Colon (tissue), 2 donors: ENCODE results near the gene ASAP2.
"Not testable (repeated sequence)": the region's sequence is repeated elsewhere in the genome, so short reads cannot be mapped to it uniquely, and the experiment has no call there.

Source experiments
- FAIRE-seq: peaks from 2 replicates; lab custom pipeline; 2012; peaks lifted over from hg19 to GRCh38; lab: Jason Lieb, UNC
- donor health status: control.
- donor health status: control.

The ASAP2 gene

DNA sequence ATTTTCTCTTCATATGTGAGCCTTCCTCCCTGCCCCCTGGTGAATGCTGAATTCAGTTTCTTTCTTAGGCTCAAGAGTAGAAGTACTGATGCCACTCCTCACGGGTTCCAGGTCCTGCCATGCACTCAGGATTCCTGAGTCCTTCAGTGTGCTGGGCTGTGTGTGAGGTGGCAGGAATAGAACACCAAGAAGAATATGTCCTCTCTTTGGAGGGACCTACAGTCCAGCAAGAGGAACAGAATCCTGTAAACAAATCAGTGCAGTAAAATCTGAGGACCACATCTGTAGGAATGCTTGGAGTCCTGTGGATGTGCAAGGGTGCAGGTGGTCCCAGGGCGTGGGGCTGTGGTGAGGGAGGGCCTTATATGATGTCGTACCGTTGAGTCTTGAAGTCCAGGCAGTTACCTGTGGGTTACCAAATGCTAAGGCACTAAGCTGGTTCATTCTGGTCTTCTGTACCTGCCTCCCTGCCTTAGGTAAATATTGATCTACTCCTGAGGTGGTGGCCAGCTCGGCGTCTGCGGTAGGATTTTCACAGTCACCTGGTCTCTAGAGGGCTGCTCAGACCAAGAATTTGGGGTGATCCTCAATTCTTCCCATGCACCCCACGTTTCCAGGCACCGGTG lies 5.5 kb downstream of the ASAP2 start:
- FAIRE-seq = no peak

DNA sequence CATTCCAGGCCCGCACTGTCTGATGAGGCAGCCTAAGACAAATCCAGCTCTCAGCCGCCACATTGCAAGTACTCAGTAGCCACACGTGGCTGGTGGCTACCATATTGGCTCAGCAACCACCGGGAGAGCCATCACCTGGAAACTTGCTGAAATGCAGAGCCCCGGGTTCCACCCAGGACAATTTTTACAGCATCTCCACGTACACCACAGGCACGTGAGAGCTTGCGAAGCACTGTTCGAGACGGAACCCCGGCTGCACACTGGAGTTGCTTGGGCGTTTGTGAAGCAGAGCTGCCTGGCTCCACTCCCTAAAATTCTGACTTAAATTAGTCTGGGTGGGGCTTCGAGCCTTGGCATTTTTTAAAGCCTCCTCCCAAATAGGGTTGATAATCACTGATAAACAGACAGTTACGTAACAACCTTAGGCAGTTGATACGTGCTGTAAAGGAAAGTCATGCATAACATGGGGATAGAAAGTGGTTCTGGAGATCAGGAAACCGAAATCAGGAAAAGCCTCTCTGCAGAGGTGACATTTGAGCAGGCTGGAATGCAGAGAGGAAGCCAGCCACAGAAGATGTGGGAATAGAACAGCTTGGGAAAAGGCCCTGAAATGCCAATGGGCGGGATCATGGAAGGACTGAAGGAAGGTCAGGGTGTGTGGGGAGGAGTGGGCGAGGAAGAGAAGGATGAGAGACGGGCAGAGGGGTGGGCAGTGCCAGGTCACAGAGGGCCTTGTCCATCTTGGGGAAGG lies 6.2 kb downstream of the ASAP2 start:
- FAIRE-seq = no peak

- FAIRE-seq = no peak
These were observed 7.0 kb downstream of the ASAP2 start for GRCh38 chr2:9213477-9214051.

DNA sequence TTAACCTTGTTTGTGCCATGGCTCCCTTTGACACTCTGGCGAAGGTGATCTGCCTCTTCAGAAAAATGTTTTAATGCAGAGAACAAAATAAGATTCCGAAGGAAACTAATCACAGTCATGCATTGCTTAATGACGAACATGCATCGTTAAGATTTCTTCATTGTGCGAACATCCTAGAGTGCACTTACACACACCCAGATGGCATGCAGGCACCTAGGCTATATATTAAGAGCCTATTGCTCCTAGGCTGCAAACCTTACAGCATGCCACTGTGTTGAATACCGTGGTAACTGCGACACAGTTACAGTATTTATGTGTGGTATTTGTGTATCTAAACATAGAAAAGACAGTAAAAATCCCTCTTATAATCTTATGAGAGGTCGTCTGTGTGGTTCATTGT lies 8.3 kb downstream of the ASAP2 start:
- FAIRE-seq = no peak

GRCh38 chr2:9215680-9216079 lies 9.1 kb downstream of the ASAP2 start:
- no peak for FAIRE-seq

- FAIRE-seq = not testable (repeated sequence)
These were observed 9.5 kb downstream of the ASAP2 start for GRCh38 chr2:9216143-9216542.

DNA sequence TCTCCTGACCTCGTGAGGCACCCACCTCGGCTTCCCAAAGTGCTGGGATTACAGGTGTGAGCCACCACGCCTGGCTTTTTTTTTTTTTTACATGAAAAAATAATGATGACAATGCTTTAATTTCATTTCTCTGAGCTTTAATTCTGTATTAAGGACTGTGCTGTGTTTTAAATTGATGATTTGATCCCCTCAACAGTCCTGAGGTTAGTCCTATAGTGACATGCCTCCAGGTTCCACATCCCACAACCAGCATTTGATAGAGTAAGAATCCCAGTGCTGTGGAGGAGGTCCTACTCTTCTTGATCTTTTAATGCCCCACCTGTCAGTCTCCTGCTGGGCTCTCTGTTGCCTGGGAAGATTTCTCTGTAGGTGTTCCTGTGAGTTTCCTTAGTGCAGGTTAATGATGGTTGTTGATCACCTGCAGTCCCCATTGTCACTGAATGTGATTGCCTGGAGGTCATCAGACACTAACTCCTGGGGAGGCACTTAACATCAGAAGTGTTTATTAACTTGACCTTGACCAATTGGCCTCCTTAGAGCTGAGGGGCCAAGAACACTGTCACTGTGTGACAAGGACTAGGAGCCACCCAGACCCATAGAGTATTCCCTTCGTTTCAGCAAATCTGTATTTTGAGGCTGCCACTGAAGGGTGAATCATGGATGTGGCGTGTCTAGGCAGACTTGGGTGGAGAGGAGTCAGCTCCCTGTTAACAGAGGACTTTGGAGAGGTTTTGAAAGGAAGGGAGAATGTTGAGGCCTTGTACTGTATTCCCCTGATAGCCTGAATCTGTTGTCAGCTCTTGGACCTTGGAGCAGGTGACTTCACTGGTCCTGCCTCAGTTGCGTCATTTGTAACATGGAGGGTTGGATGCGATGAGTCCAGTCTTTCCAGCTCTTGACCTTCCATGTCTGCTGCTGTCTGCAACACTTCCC lies 11.5 kb downstream of the ASAP2 start:
- FAIRE-seq = no peak

- no peak for FAIRE-seq
These were observed 12.4 kb downstream of the ASAP2 start for GRCh38 chr2:9219027-9219445.

DNA sequence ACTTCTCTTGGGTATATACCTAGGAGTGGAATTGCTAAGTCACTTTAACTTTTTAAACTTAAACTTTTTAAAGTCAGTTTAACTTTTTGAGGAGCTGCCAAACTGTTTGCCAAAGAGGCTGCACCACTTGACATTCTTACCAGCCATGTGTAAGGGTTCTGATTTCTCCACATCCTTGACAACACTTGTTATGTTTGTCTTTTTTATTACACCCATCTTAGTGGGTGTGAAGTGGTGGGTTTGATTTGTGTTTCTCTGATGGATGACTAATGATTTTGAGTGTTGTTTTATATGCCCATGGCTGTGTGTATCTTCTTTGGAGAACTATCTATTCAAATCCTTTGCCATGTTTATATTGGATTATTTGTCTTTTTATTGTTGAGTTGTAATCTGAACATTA lies 13.6 kb downstream of the ASAP2 start:
- FAIRE-seq = no peak

GRCh38 chr2:9221223-9221622 lies 14.6 kb downstream of the ASAP2 start:
- no peak for FAIRE-seq

DNA sequence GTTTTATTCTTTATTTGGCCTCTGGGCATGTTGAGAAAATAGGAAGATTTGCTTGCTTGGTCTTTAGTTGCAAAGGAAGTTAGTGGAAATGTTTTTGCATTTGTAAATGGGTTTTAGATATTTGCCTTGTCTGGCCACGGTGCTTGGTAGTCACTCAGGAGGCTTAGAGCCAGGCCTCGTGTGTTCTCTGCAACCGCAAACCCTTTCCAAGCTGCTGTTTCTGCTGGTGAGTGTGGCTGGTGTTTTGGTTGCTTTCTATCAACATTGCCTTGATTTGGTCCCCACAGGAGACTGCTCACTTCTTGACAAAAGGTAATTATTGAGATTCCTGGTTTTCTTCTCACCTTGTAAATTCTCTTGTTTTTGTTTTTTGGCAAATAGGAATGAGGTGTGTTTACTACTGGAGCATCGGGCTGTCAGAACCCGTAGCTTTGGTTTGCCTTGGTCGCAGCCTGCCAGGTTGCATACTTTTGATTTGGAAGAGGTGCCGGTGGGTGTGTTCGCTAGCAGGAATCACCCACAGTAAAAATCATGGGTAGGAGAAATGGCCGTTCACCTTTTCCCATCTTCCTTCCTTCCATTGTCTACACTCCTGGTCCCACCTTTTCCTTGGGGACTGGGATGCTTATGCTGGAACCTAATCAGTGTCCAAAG lies 15.8 kb downstream of the ASAP2 start:
- no peak for FAIRE-seq

- no peak for FAIRE-seq
These were observed 16.3 kb downstream of the ASAP2 start for GRCh38 chr2:9222893-9223287.

- FAIRE-seq = no peak
These were observed 19.2 kb downstream of the ASAP2 start for GRCh38 chr2:9225806-9226205.

GRCh38 chr2:9226458-9227380 lies 20.1 kb downstream of the ASAP2 start:
- FAIRE-seq = no peak

DNA sequence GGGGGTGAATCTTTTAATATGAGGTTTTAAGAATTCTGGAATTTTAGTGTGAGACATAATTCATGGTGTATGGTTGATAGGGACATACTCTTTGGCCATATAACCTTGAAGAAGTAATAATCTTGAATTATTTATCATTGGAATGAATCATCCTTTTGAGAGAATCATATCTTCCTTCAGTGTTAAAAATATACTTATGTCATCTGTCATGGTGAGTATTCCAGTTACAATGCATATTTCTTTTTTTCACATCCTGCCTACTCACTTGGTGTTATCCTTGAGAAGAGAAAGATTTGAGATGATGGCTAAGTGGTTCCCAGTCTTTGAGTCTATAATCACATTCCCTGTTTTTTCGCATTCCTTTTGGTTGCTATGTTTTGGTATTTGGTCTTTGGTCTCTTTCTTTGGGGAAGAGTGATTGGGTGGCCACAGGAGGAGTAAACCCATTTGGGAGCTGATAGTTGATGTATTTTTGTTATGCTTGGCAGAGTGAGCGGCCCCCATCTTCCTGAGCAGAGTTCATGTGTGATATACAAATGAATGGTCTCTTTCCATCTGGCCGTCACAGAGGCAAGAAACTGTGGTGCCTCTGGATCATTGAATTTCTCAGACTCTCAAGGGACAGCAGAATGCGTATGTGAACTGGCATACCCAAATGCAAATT lies 21.6 kb downstream of the ASAP2 start:
- FAIRE-seq = no peak

- no peak for FAIRE-seq
These were observed 22.3 kb downstream of the ASAP2 start for GRCh38 chr2:9228781-9229469.

- FAIRE-seq = no peak
These were observed 22.8 kb downstream of the ASAP2 start for GRCh38 chr2:9229470-9229820.

DNA sequence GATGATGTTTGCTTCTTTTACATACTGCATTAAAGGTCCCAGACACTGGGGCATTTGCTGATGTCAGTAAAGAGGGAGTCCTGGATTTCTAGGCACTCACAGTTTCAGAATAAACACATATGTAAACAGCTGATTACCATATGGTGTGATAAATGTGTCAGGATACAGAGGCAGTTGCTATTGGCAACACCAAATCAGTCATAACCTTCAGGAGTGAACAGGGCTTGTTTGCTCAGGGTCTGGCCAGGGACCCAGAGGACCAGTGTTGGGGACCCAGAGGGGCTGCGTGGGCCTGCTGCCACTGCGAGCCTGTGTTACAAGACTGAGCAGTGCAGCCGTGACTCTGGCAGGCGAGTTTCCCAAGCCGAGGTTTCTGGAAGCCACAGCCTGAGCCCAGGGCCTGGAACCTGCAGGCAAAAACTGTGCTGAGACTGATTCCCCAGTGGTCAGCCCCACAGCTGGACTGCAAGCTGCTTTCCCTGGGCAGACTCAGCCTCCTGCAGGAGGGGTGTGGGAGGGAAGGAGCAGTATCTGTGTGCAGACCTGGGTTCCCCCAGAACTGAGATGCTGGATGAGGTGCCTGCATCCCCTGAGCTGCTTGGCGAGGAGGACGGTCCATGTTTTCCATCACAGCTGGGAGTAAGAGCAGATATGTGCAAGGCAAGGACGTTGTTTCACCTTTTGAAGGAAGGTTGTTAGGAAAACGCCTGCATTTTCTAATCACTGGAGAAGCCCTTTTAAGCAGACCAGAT lies 23.6 kb downstream of the ASAP2 start:
- no peak for FAIRE-seq

- FAIRE-seq = no peak
These were observed 24.3 kb downstream of the ASAP2 start for GRCh38 chr2:9230881-9231280.
